ENCODE data around the gene TMPRSS11F.

TMPRSS11F gene

GRCh38 chr4:68077301-68077700 lies 52.4 kb downstream of the TMPRSS11F start:
- no peak for DNase-seq (ENCODE audit: low read depth)

- no peak for DNase-seq (ENCODE audit: low read depth)
Observed at GRCh38 chr4:68076194-68076593, 53.5 kb downstream of the TMPRSS11F start.

GRCh38 chr4:68074397-68074796 lies 55.3 kb downstream of the TMPRSS11F start:
- peak; percentile 51 for DNase-seq (ENCODE audit: low read depth)

DNA sequence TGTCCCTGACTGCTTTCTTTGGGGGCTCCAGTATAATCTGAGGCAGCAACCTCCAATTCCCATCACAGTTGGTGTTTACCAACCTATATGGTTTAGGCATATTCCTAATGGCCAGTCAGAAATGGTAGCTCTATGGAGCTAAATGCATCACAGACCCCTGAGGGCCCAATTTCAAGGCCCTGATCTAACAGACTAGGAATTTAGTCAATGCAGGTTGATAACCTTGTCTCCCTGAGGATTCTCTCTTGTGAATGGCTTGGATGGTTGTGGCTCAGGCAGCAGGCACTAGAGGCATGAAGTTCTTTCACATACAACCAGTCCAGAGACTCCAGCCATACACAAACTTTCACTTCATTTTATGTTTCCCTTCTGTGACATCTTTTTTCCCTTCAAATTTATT lies 59.4 kb downstream of the TMPRSS11F start:
- no peak for DNase-seq (ENCODE audit: low read depth)

DNA sequence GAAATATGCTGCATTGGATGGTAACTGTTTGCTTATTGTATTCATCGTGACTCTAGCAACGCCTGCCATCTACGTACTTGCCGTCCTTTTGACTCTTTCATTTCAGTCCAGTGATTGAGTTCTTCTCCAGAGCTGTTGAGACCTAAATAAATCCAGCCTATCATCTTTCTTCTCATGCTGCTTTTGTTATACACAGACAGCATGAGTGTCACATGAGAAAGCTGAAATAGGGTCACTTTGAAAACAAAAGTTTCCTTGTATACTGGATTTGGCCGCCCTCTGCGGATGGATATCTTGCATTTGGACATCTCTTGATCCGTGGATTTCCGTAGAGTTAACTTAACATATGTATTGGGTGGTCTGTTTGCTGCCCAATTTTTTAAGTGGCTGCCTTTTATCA lies 67.2 kb downstream of the TMPRSS11F start:
- DNase-seq (ENCODE audit: low read depth) = no peak

DNA sequence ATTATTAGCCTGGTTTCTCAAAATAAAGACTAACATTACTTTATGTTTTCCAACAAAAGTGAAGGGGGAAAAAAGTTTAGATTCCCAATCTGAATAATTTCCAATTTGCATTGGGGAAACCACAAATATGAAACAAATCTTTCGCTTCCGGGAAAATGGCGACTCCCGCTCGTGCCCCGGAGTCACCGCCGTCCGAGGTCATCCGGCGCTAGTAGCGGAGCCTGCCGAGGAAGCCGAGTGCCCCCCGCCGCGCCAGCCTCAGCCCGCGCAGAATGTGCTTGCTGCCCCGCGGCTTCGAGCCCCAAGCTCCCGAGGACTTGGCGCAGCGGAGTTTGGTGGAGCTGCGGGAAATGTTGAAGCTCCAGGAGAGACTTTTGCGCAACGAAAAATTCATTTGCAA lies 91.4 kb downstream of the TMPRSS11F start:
- no peak for DNase-seq (ENCODE audit: low read depth)

DNA sequence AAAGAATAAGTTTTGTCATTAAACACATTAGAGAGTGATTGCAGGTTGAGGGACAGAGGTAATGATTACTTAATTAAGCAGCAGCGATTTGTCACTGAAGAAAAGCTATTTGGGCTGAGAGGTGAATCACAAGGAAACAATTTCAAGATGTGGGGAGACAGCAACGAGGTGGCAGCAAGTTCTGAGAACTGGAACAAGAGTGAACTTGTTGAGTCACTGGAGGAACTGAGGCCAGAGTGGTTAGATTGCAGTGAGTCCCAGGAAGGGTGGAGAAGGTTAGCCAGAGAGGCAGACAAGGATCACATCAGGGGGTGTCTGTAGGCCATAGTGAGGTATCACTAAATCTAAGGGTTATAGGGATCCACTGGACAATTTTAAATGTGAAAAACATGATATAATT lies 108.5 kb downstream of the TMPRSS11F start:
- DNase-seq (ENCODE audit: low read depth) = peak; percentile 29

DNA sequence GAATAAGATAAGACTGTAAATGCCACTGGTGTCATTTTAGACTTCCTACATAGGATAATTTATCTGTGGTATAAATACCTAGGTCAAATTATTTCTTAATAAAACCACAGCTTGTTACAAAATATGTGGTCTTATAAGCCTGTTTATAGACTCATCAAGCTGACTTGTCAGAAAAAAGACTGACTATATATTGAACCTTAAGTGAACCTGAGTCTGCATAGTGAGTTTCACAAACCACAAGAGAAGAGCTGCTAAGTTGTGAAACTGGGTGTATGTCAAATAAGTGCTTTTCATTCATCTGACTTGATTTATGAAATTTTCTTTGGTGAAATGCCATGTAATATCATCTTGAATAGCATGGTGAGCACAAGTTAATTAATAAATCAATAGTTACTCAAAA lies 118.0 kb downstream of the TMPRSS11F start:
- peak; percentile 86 for DNase-seq (ENCODE audit: low read depth)
